HepG2 (cell line): ENCODE data around the gene TBC1D20. TPM values are rescaled to one million over a fixed set of nuclear protein-coding genes. Genes with fewer than 3 reads are reported as not detected.

Experiments
- ARNT ChIP-seq: fragments of 450-650 bp; IDR thresholded peaks from 2 replicates; pipeline ENCODE4 v1.6.1; 2017
- GLI4 ChIP-seq: sonication (generic); formaldehyde crosslinking; IDR thresholded peaks from 2 replicates; pipeline ENCODE4 v1.5.1; 2020; ENCODE audit warnings: missing genetic modification reagents, mild to moderate bottlenecking, moderate library complexity, borderline replicate concordance
- GTF2F1 ChIP-seq: fragments of 150-350 bp; IDR thresholded peaks from 2 replicates; pipeline ENCODE4 v1.6.1; 2014; ENCODE audit warnings: low read length
- KLF6 ChIP-seq: IDR thresholded peaks from 2 replicates; pipeline ENCODE4 v1.8.0; 2016; ENCODE audit warnings: missing biosample characterization, missing genetic modification reagents
- MTF2 ChIP-seq: sonication (generic); formaldehyde crosslinking; IDR thresholded peaks from 2 replicates; pipeline ENCODE4 v1.5.0; 2020; ENCODE audit warnings: missing genetic modification reagents, borderline replicate concordance
- PAWR ChIP-seq: sonication (generic); formaldehyde crosslinking; IDR thresholded peaks from 2 replicates; pipeline ENCODE4 v1.4.0; 2020; ENCODE audit warnings: missing genetic modification reagents, mild to moderate bottlenecking, borderline replicate concordance
- PITX1 ChIP-seq: sonication (generic); formaldehyde crosslinking; IDR thresholded peaks from 2 replicates; pipeline ENCODE4 v1.5.1; 2020; ENCODE audit warnings: mild to moderate bottlenecking, missing genetic modification reagents
- SETDB1 ChIP-seq: sonication (generic); formaldehyde crosslinking; IDR thresholded peaks from 2 replicates; pipeline ENCODE4 v1.5.1; 2020; ENCODE audit warnings: missing genetic modification reagents, mild to moderate bottlenecking, borderline replicate concordance
- SP1 ChIP-seq, 2 experiments: fragments of 450-650 bp in 1 of 2; sonication (generic) in 1 of 2; formaldehyde crosslinking in 1 of 2; IDR thresholded peaks; 2 replicates each; pipeline versions ENCODE4 v1.4.0 to v1.6.1; 2016 to 2020; ENCODE audit warnings: missing genetic modification reagents in 1 of 2
- SP5 ChIP-seq: IDR thresholded peaks from 2 replicates; pipeline ENCODE4 v1.6.1; 2016; ENCODE audit warnings: low read depth, borderline replicate concordance
- ZBTB42 ChIP-seq: sonication (generic); formaldehyde crosslinking; IDR thresholded peaks from 2 replicates; pipeline ENCODE4 v1.5.0; 2020; ENCODE audit warnings: mild to moderate bottlenecking, missing genetic modification reagents
- ZFP36L2 ChIP-seq: sonication (generic); formaldehyde crosslinking; IDR thresholded peaks from 2 replicates; pipeline ENCODE4 v1.4.0; 2020; ENCODE audit warnings: missing genetic modification reagents
- ZNF10 ChIP-seq: sonication (generic); formaldehyde crosslinking; IDR thresholded peaks from 2 replicates; pipeline ENCODE4 v1.4.0; 2020; ENCODE audit warnings: mild to moderate bottlenecking, low read depth, missing genetic modification reagents, borderline replicate concordance
- ZNF33B ChIP-seq: sonication (generic); formaldehyde crosslinking; IDR thresholded peaks from 2 replicates; pipeline ENCODE4 v1.5.1; 2020; ENCODE audit warnings: mild to moderate bottlenecking, missing genetic modification reagents
- ZNF549 ChIP-seq: sonication (generic); formaldehyde crosslinking; IDR thresholded peaks from 2 replicates; pipeline ENCODE4 v1.5.0; 2020; ENCODE audit warnings: missing genetic modification reagents
- ZNF552 ChIP-seq: sonication (generic); formaldehyde crosslinking; IDR thresholded peaks from 2 replicates; pipeline ENCODE4 v1.9.0; 2022; ENCODE audit warnings: missing genetic modification reagents, mild to moderate bottlenecking, borderline replicate concordance
- ZNF562 ChIP-seq: sonication (generic); formaldehyde crosslinking; IDR thresholded peaks from 2 replicates; pipeline ENCODE4 v1.8.0; 2022; ENCODE audit warnings: missing genetic modification reagents, borderline replicate concordance
- ZNF598 ChIP-seq: sonication (generic); formaldehyde crosslinking; IDR thresholded peaks from 2 replicates; pipeline ENCODE4 v1.5.1; 2020; ENCODE audit warnings: mild to moderate bottlenecking, missing genetic modification reagents, borderline replicate concordance
- polyA plus RNA-seq, 8 experiments: library from polyadenylated mRNA; depleted of rRNA in 3 of 8; stranded (reverse) in 7 of 8; unstranded in 1 of 8; fragments of >200 nt; fragmentation: Illumina TruSeq in 4 of 8; extraction: Trizol in 4 of 8; gene quantifications; 2 replicates each; pipeline versions ENCODE4 v1.2.1 to v1.2.3, GENCODE V29; 2011 to 2016; ENCODE audit warnings: low read depth in 4 of 8, missing spikeins in 1 of 8, mixed read lengths in 1 of 8; ENCODE audit not compliant: insufficient read depth in 1 of 8
- total RNA-seq, 5 experiments: library from RNA; depleted of rRNA; stranded (reverse); fragments of >200 nt; fragmentation: Illumina TruSeq; extraction: Trizol; gene quantifications; 2 replicates each; pipeline ENCODE4 v1.2.3, GENCODE V29; 2016; ENCODE audit warnings: low read depth in 1 of 5
- TF ChIP-seq, protein P1 (sequence below): sonication (generic); formaldehyde crosslinking; IDR thresholded peaks from 2 replicates; pipeline ENCODE4 v1.5.0; 2020; ENCODE audit warnings: missing genetic modification reagents
- TF ChIP-seq, protein P2 (sequence below): sonication (generic); formaldehyde crosslinking; IDR thresholded peaks from 2 replicates; pipeline ENCODE4 v1.4.0; 2020; ENCODE audit warnings: missing genetic modification reagents
- TF ChIP-seq, protein P3 (sequence below): sonication (generic); formaldehyde crosslinking; IDR thresholded peaks from 2 replicates; pipeline ENCODE4 v1.4.0; 2020; ENCODE audit warnings: mild to moderate bottlenecking, missing genetic modification reagents
- TF ChIP-seq, protein P4 (sequence below): sonication (generic); formaldehyde crosslinking; IDR thresholded peaks from 2 replicates; pipeline ENCODE4 v1.4.0; 2020; ENCODE audit warnings: missing genetic modification reagents, borderline replicate concordance

TBC1D20 gene
- total and polyA plus RNA-seq, 2 of the 13 experiments (the other 11 are each of a cell fraction or from before 2014, with no cell fraction given) = 36.6 to 47.1 TPM

DNA sequence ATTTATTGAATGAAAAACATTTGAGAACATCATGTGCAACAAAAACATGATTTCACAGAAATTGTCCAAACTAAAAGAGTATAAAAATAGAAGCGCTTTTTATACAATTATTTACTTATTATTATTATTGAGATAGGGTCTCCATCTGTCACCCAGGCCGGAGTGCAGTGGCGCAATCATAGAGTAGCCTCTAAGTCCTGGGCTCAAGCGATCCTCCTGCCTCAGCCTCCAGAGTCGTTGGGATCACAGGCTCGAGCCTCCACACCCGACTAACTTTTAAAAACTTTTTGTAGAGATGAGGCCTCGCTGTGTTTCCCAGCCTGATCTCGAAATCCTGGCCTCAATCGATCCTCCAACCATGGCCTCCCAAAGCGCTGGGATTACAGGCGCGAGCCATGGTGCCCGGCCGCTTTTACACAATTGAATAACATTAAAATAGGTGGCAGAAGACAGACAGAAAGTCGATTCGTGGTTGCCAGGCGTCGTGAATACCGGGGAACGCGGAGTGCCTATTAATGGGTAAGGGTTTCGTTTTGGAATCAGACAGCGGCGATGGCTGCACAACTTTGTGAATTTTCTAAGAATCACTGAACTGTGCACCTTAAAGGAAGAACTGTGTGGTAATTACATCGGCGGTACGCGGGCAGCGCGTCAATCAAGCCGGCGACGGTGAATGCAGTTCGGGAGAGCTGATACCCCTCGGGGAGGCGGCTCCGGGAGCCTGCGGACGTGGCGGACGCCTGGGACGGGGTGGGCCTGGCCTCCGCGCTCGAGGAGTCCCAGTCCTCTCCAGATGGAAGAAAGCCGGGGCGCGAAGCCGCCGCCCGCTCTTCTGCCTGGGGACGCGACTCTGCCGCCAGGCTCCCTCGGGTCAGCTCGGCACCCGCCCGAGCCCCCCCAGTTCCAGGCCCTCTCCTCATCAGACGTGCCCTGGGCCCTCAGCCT is 807 bp downstream of the TBC1D20 start (continued):
- TF ChIP-seq, protein P1, sequence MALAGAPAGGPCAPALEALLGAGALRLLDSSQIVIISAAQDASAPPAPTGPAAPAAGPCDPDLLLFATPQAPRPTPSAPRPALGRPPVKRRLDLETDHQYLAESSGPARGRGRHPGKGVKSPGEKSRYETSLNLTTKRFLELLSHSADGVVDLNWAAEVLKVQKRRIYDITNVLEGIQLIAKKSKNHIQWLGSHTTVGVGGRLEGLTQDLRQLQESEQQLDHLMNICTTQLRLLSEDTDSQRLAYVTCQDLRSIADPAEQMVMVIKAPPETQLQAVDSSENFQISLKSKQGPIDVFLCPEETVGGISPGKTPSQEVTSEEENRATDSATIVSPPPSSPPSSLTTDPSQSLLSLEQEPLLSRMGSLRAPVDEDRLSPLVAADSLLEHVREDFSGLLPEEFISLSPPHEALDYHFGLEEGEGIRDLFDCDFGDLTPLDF (CRISPR knock-in tag) = no peak; the same call in 1 of the 2 replicates
- TF ChIP-seq ARNT (no peak), ZNF552 (no peak), SP5 (CRISPR knock-in tag) (no peak), ZNF10 (CRISPR knock-in tag) (no peak), KLF6 (CRISPR knock-in tag) (peak; percentile 69; the same call in 1 of the 2 replicates), GLI4 (CRISPR knock-in tag) (no peak; the same call in 1 of the 2 replicates), SP1 (IDR thresholded peaks at IDR 0.05) (no peak), SP1 (CRISPR knock-in tag; IDR thresholded peaks at IDR 0.05) (no peak), SETDB1 (no peak), ZNF598 (peak; percentile 47; the same call in 1 of the 2 replicates), ZBTB42 (CRISPR knock-in tag) (no peak), ZFP36L2 (CRISPR knock-in tag) (no peak), PITX1 (no peak; the same call in none of the 2 replicates), MTF2 (CRISPR knock-in tag) (no peak), ZNF562 (no peak), PAWR (no peak), GTF2F1 (no peak), ZNF549 (CRISPR knock-in tag) (no peak), ZNF33B (CRISPR knock-in tag) (no peak)
- TF ChIP-seq, protein P2, sequence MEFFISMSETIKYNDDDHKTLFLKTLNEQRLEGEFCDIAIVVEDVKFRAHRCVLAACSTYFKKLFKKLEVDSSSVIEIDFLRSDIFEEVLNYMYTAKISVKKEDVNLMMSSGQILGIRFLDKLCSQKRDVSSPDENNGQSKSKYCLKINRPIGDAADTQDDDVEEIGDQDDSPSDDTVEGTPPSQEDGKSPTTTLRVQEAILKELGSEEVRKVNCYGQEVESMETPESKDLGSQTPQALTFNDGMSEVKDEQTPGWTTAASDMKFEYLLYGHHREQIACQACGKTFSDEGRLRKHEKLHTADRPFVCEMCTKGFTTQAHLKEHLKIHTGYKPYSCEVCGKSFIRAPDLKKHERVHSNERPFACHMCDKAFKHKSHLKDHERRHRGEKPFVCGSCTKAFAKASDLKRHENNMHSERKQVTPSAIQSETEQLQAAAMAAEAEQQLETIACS (CRISPR knock-in tag) = no peak; the same call in 1 of the 2 replicates
- TF ChIP-seq, protein P3, sequence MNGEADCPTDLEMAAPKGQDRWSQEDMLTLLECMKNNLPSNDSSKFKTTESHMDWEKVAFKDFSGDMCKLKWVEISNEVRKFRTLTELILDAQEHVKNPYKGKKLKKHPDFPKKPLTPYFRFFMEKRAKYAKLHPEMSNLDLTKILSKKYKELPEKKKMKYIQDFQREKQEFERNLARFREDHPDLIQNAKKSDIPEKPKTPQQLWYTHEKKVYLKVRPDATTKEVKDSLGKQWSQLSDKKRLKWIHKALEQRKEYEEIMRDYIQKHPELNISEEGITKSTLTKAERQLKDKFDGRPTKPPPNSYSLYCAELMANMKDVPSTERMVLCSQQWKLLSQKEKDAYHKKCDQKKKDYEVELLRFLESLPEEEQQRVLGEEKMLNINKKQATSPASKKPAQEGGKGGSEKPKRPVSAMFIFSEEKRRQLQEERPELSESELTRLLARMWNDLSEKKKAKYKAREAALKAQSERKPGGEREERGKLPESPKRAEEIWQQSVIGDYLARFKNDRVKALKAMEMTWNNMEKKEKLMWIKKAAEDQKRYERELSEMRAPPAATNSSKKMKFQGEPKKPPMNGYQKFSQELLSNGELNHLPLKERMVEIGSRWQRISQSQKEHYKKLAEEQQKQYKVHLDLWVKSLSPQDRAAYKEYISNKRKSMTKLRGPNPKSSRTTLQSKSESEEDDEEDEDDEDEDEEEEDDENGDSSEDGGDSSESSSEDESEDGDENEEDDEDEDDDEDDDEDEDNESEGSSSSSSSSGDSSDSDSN = peak; percentile 96
- TF ChIP-seq, protein P4, sequence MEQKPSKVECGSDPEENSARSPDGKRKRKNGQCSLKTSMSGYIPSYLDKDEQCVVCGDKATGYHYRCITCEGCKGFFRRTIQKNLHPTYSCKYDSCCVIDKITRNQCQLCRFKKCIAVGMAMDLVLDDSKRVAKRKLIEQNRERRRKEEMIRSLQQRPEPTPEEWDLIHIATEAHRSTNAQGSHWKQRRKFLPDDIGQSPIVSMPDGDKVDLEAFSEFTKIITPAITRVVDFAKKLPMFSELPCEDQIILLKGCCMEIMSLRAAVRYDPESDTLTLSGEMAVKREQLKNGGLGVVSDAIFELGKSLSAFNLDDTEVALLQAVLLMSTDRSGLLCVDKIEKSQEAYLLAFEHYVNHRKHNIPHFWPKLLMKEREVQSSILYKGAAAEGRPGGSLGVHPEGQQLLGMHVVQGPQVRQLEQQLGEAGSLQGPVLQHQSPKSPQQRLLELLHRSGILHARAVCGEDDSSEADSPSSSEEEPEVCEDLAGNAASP (CRISPR knock-in tag) = no peak
